ENCODE results near the gene CCNL1.
"Not testable (repeated sequence)": the region's sequence is repeated elsewhere in the genome, so short reads cannot be mapped to it uniquely, and the experiment has no call there.

Gene CCNL1

GRCh38 chr3:157167371-157168042 lies 7.6 kb upstream of the CCNL1 start:
- no peak for DNase-seq

GRCh38 chr3:157166561-157166960 lies 6.6 kb upstream of the CCNL1 start:
- DNase-seq: no peak

- DNase-seq: no peak
Observed at GRCh38 chr3:157166115-157166514, 6.2 kb upstream of the CCNL1 start.

DNA sequence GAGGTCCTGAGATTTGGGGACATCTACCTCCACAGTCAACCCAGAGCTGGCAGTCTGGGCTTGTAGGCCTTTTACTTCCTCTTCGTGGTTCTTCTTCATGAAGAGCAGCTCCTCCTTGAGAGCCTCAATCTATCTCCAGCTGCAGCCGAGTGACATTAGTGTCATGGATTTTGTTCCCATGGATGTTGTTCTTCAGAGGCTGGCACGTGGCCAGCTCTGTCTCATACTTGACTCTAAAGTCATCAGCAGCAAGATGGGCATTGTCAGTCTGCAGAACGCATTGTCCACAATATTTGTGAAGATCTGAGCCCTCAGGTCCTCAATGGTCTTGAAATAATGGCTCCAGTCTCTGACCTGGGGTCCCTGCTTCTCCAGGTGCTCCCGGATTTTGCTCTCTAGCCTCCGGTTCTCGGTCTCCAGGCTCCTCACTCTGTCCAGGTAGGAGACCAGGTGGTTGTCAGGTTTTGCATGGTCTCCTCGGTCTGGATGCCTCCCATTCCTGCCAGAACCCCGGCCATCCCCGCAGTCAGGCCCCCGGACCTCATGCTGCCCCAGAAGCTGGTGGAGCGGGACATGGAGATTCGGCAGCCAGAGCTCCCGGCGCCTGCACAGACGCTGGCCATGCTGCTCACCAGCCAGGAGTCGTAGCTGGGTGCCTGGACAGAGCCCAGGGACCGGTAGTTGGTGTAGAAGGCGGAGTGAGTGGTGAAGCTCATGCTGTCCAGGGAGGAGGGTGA lies 3.4 kb upstream of the CCNL1 start:
- DNase-seq: no peak

- not testable (repeated sequence) for DNase-seq
Observed at GRCh38 chr3:157162620-157163019, 2.7 kb upstream of the CCNL1 start.

DNA sequence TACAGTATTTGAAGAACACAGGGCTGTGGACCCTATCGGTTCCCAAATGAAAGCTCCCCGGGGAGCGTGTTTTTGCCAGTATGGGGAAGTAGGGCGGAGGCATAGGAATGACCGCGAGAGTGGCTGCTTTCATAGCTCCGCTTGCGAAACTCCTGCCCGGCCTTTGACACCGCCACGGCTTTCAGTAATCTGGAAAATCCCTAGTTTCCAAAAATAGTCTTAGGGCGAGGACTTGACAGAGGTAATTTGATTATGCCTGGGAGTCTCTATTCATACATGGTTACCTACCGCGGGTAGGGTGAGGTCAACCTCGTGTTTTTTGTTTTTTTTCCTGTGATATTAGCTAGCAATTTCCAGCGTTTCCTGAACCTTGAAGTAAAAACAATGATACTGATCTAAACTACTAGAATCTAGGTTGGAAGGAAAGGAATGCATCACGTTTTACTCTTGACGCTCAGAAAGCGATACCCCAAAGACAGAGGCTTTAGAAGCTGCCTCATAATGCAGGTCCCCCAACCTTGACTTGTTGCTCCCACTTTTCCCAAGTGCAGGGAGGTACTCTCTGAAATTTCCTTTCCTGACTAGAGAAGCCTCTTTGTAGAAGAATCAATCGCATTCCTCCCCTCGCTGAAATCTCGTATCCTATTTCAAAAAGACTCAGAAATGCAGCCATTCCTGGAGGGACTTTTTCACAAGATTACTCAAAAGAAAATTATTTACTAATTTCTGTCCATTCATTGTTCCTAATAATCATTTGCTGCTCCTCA lies 894 bp upstream of the CCNL1 start:
- peak; percentile 82 for DNase-seq

- DNase-seq: peak; percentile 84
Observed at GRCh38 chr3:157159037-157159761, 748 bp downstream of the CCNL1 start.

GRCh38 chr3:157157836-157158235 lies 2.1 kb downstream of the CCNL1 start:
- no peak for DNase-seq

DNA sequence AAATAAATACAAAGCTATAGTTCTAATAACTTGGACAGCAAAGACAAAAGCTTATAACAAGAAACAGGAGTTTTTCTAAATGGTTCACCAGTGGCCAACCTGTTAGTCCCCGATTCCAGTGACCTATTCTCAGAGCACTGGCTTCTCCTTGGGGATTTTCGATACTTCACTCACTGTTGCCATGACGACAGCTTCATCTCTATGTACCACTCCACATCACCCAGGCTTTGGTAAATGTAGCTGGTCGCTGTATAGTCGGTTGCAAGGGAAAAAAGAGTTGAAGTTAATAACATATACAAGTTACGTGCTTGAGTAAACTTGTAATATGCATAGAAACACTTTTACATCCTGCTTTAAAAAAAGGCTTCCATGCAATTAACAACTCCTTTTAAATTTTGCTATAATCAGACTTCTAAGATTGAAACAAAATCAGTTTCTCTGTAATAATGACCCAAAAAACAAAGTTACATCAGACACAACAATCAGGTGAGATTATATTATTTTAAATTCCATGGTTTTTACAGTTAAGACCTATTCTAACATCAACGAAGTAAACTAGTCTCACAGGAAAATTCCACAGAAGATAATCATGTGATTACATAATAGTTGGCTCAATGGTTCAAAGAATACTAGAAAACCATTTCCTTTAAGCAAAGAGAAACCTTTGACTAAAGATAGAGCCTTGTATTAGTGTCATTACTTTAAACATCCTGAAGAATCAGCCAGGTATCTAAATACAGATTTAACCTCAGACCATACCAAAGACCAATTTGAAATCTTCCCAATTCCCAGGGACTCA lies 2.9 kb downstream of the CCNL1 start:
- no peak for DNase-seq

- no peak for DNase-seq
Observed at GRCh38 chr3:157155591-157155990, 4.4 kb downstream of the CCNL1 start.

GRCh38 chr3:157154563-157155330 lies 5.2 kb downstream of the CCNL1 start:
- DNase-seq: no peak

GRCh38 chr3:157152930-157153329 lies 7.0 kb downstream of the CCNL1 start:
- DNase-seq: no peak

GRCh38 chr3:157152438-157152837 lies 7.5 kb downstream of the CCNL1 start:
- no peak for DNase-seq

DNA sequence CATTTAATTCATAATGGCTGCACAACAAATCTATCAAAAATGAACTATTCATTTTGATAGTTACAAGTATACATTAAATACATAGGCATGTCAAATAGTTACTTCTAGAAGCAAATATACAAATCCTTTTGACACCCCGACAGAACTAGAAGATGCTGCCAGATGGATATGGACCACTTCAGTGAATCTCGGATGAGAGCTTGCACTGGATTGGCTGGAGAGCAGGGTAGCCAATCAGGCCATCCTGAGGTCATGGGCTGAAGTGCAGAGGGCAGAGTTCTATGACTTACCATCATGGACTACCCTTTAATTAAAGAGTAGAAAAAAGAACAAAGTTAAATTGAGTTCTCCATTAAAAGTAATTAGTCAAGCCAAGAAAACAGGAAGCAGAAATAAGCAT lies 8.3 kb downstream of the CCNL1 start:
- no peak for DNase-seq

- no peak for DNase-seq
Observed at GRCh38 chr3:157151151-157151550, 8.8 kb downstream of the CCNL1 start.

GRCh38 chr3:157149136-157149696 lies 10.7 kb downstream of the CCNL1 start:
- DNase-seq: no peak

GRCh38 chr3:157148196-157148889 lies 11.6 kb downstream of the CCNL1 start:
- DNase-seq: no peak

GRCh38 chr3:157147099-157147803 lies 12.7 kb downstream of the CCNL1 start:
- no peak for DNase-seq

- DNase-seq: no peak
Observed at GRCh38 chr3:157145606-157146322, 14.2 kb downstream of the CCNL1 start.

All from right forelimb (tissue), 1 donor.